ENCODE results near the gene BBS9.

- TF ChIP-seq, protein P1, sequence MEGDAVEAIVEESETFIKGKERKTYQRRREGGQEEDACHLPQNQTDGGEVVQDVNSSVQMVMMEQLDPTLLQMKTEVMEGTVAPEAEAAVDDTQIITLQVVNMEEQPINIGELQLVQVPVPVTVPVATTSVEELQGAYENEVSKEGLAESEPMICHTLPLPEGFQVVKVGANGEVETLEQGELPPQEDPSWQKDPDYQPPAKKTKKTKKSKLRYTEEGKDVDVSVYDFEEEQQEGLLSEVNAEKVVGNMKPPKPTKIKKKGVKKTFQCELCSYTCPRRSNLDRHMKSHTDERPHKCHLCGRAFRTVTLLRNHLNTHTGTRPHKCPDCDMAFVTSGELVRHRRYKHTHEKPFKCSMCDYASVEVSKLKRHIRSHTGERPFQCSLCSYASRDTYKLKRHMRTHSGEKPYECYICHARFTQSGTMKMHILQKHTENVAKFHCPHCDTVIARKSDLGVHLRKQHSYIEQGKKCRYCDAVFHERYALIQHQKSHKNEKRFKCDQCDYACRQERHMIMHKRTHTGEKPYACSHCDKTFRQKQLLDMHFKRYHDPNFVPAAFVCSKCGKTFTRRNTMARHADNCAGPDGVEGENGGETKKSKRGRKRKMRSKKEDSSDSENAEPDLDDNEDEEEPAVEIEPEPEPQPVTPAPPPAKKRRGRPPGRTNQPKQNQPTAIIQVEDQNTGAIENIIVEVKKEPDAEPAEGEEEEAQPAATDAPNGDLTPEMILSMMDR (conservative IDR thresholded peaks at IDR 0.05) = no peak
- no peak for TF ChIP-seq ZFX (IDR thresholded peaks at IDR 0.05)
These were observed 522.7 kb downstream of the BBS9 start for GRCh38 chr7:33651998-33652515.

Data from C4-2B (cell line).